NCI-H2196 (cell line): ENCODE data around the gene CFAP54.
A peak's percentile ranks its signal among the peaks of the same experiment; 100 is the strongest.
"Not testable (repeated sequence)": the region's sequence is repeated elsewhere in the genome, so short reads cannot be mapped to it uniquely, and the experiment has no call there.

Source experiments
- DNase-seq: peaks from one replicate; lab custom pipeline; 2025; ENCODE audit not compliant: unreplicated experiment; lab: John Stamatoyannopoulos, UW

CFAP54 gene, protein sequence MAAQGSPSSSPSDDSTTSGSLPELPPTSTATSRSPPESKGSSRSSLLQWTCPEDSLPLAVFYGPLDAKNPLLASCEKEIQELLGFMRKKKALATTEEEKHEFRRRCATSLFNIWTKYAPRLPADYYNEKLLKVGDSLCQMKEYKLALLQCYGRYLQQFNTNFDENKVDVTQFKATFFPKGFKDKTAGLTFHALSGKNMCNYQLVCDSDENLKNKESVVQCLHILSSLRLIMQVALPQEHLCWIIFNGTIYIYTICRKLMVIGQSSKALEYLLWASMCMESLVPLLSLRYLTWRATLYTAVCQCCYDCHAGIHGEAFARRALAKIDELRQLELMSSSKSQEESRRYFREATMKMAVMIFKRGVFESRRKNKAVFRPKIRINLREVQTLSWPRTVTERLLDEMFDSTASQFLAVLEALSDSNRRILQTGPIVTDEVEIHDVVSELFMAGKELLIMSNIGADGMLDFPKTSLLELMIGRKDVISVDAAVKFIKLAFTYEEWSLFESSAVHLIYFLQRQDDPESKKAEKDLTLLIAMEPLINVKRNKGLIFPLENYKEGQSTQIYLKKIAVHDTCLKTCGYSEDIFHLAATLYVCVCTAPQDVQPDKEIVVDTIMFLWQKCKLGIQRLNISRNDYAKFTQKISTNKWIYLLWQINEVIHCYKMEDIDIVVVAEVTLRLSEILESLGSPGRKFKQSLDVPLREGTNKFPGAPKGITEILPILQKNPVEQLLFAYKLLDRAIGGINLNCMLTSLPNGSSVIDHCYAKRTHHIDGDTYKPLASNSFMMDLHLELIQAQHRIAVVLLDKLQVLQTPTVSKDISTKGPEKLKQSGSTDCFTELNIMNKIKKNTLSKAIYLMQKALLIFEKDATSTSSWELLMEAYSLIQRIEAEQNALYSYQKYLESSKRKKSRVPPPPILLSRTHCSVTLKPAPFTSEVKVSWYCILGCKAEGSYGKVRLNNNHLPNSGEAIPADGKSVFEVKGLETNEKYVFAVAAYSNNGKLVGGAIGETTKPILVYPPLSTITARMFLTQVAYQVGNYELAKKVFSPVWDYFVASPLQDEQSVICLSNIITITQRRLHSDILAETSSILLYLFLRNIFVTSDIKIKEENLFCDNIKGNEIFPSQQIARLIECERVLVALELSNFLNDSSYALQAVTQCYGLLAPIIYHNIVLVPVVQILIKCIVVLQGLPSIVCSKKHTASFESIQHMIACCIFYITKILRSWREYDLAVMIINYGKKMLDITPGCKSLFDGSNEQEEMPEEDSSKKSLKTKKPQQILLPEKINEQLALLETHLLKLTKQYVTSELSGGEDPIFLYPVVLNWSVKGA (N-terminal part only)

DNA sequence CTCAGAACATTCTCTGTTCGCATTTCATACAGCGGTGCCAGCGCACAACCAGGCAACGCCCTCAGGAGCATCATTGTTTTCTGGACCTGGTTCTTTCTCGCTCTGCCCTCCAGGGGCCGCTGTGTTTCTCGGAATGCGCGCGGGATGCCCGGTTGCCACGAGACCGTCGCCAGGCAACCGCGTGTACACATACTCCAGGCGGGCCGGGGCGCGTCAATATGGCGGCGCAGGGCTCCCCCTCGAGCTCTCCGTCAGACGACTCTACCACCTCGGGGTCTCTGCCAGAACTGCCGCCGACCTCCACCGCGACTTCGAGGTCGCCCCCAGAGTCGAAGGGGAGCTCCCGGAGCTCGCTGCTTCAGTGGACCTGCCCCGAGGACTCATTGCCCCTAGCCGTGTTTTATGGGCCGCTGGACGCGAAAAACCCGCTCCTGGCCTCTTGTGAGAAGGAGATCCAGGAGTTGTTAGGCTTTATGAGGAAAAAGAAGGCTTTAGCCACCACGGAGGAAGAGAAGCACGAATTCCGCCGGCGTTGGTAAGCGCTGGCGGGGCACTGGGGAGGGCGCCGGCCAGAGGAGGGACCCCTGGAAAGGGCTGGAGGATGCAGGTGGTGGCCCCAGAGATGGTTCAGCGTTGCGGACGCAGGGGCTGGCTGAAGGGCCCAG is at the start of gene CFAP54:
CFAP54 (plus strand) TSS at position 186 of the 665 bp plus-strand sequence; CDS start at position 219, 33 bp downstream.
- peak; percentile 95 for DNase-seq

DNA sequence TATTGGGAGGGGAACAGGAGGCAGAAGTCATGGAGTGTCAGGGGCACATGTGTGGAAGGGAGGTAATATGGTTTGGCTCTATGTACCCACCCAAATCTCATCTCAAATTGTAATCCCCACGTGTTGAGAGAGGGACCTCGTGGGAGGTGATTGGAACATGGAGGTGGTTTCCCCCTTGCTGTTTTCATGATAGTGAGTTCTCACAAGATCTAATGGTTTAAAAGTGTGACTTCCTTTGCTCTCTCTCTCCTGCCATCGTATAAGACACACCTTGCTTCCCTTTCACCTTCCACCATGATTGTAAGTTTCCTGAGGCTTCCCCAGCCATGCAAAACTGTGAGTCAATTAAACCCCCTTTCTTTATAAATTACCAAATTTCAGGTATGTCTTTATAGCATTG is 47.6 kb upstream of the CFAP54 start:
- DNase-seq = no peak

DNA sequence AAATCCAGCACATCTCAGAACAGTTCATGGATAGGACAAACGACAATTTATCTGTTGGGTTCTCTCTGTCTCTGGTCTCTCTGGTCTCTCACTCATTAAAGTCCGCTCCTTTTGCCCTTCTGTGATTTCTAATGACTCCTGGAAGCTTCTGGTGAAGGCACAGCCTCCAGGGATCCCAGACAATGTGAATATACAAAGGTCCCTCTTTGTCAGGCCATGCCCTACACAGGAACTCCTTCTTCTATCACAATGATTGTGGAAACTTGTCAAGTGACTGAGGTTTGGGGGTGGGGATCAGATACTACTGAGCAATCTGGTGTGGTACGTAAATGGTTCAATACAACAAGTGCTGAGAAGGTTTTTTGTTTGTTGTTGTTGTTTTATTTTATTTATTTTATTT is 46.5 kb upstream of the CFAP54 start:
- DNase-seq = no peak

DNA sequence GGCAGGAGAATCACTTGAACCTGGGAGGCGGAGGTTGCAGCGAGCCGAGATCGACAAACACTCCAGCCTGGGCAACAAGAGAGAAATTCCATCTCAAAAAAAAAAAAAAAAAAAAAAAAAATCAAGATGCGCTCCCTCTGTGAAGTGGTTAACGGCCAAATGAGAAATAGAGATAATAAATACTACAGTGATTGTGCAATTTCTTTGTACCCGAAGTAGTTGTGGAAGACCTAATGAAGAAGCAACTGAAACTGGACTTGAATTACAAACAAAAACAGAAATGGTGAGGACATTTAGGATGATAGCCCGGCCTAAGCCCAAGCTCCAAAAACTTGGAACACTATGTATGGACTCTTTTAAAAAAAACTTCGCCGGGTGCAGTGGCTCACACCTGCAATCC is 45.0 kb upstream of the CFAP54 start:
- no peak for DNase-seq

DNA sequence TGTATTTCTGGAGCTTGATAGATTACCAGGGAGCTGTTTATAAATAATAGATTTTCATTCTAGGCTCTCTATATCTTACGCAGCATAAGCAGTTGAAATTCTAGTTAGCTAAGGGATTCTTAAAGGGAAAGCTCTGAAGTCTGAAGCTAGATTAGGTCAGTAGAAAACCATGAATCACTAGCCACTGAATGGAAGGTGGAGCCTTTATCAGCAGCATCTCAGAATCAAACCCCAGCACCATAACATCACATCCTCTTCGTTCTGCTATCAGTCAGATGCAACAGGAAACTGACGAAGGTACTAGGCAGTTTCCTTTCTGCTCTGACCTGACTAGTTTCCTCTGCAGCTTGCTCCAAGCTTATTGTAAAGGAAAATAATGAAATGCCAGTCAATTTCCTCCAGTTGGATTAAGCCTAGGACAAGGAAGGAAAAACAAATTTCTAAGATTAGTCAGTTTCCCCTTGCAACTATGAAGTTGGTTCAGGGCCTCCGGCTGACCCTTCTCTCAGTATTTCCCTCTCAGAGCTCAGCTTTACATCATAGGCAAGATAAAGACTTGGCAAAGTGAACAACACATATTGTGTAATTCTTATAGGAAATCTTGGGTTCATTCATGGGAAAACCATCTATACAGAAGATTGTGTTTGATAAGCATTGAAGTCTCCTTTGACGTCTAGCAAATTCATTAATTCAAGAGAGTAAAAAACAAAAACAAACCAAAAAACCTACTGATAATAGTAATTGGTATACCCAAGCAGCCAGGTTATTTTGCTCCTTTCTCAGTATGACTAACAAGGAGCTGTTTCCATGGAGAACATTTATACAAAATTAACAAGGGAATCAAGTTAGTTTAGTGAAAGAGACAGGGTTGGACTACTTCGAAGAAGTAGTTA is 43.4 kb upstream of the CFAP54 start:
- no peak for DNase-seq

DNA sequence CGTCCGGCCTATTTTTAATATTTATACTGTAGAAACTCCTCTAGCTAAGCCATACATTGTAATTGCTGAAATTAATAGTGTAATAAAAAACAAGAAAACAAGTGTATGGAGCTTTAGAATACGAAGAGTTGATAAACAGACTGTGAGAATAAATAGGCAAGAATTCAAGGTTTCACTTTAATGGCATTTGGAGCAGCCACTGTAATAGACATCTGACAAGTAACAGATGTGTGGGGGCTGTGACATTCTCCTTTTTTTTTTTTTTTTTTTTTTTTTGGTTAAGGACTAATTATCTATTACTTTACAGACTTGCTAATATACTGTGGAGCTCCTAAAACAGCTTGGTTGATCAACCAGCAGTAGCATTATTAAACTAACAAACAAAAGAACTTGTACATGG is 42.1 kb upstream of the CFAP54 start:
- DNase-seq = no peak

DNA sequence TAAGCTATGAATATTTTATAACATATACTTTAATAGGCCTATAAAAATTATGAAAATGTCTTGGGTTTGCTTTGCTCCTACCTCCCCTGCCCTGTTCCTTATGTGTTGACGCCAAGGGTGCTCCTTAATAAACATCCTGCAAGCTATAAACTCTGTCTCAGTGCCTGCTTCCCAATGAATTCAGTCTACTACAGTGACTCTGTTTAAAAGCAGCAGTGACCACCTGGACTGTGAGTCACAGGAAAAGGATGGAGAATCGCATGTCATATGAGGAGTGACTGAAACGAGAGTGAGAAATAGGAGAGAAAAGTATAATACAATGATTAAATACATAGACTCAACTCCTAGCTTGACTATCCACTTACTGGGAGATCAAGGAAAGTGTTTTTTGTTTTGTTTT is 41.1 kb upstream of the CFAP54 start:
- no peak for DNase-seq

- no peak for DNase-seq
These were observed 37.0 kb upstream of the CFAP54 start for GRCh38 chr12:96452261-96452922.

DNA sequence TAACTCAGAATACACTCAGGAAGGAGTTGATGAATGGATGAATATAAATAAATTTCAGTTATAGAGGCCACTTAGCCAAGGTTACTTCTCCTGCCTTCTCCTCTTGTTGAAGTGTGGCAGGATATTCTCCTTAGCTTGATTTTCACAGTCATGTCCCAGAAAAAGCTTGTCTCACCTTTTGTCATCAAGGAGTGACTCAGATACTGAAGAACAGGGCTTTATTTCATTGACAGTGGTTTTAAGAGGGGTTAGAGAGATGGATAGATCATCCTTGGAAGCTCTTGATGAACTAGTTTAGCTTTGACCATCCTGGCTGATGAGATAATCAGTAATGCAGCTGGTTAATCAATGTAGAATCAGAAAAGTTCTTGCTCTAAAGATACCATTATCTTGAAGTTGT is 35.0 kb upstream of the CFAP54 start:
- no peak for DNase-seq

DNA sequence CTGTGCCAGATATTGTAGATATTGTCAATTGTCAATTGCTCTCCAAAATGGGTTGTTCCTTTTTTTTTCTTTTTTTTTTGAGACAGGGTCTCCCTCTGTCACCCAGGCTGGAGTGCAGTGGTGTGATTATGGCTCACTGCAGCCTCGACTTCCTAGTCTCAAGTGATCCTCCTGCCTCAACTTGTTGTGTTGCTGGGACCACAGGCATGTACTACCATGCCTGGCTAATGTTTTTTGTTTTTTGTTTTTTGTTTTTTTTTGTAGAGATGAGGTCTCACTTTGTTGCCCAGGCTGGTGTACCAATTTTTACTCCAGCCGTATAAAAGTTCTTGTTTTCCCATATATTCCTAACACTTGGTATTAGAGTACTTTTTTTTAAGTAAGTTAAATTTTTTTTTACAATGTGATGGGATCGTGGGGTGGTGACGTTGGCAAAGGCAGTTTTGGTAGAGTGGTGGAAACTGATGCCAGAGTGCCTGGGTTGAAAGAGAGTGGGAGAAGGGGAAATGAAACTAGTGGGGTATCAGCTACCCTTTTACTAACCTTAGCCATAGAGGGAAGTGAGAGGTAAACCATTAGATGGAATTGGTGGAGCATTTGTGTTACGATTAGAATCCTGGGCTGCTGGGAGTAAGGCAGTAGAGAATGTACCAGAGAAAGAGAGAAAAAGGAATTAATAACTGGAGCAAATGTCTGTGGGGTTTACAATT is 33.0 kb upstream of the CFAP54 start:
- no peak for DNase-seq

GRCh38 chr12:96457191-96457930 is 32.0 kb upstream of the CFAP54 start:
- DNase-seq = peak; percentile 8

DNA sequence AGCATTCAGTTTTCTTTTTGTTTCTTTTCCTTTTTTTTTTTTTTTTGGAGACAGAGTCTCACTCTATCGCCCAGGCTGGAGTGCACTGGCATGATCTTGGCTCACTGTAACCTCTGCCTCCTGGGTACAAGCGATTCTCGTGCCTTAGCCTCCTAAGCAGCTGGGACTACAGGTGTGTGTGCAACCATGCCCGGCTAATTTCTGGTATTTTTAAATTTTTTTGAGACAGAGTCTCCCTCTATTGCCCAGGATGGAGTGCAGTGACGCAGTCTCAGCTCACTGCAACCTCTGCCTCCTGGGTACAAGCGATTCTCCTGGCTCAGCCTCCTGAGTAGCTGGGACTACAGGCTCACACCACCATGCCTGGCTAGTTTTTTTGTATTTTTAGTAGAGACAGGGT is 30.1 kb upstream of the CFAP54 start:
- DNase-seq = not testable (repeated sequence)

- no peak for DNase-seq
These were observed 26.7 kb upstream of the CFAP54 start for GRCh38 chr12:96462571-96463280.

GRCh38 chr12:96465896-96466295 is 23.5 kb upstream of the CFAP54 start:
- DNase-seq = no peak

DNA sequence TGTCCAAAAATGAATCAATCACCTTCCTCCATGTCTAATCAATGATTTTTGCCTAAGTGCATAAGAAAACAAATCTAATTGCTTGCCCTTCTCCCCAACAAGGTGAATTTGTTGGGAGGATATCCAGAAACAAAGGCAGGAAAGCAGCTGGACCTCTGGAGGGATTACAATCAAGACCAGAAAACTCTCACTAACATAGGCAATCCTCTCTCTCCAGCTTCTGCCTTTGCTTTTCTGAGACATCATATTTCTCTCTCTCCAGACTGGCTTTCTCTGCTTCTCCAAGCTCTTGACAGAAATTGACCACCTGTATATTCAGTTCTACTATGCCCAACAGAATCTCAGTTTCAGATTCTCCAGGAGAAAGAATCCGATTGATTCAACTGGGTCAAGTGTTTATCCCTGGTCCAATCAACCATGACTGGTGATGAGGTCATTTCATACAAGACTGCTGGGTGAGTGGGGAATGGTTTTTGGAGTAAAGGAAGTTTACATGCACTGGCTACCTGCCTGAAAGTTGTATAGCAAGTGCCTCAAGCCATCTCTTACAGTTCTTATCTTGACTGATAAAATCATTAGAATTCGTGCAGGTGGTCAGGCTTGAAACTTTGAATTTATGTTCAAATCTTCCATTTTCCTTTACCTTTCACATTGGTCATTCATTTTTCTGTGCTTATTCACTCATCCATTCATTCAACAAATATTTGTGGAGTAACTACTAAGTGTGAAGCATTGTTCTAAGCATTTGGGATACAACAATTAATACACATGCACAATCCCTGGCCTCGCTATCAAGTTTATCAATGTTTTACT is 22.2 kb upstream of the CFAP54 start:
- no peak for DNase-seq

- no peak for DNase-seq
These were observed 17.9 kb upstream of the CFAP54 start for GRCh38 chr12:96471368-96472050.
